GM21367 (cell line): Measurements from ENCODE around the gene EEF1A2.
"Not testable (repeated sequence)": the region's sequence is repeated elsewhere in the genome, so short reads cannot be mapped to it uniquely, and the experiment has no call there.

ENCODE experiments used
- ATAC-seq: cut with Tn5 transposase; IDR thresholded peaks from one replicate; pipeline ENCODE4 v1.9.1; 2021; ENCODE audit not compliant: unreplicated experiment

The EEF1A2 gene

GRCh38 chr20:63488315-63489251 is 10.3 kb downstream of the EEF1A2 start:
- no peak for ATAC-seq

GRCh38 chr20:63487781-63488241 is 11.1 kb downstream of the EEF1A2 start:
- no peak for ATAC-seq

- ATAC-seq: no peak
These were observed 11.6 kb downstream of the EEF1A2 start for GRCh38 chr20:63487116-63487764.

- ATAC-seq: no peak
These were observed 12.5 kb downstream of the EEF1A2 start for GRCh38 chr20:63486300-63486855.

GRCh38 chr20:63484651-63485403 is 14.1 kb downstream of the EEF1A2 start:
- ATAC-seq: no peak

GRCh38 chr20:63484236-63484635 is 14.6 kb downstream of the EEF1A2 start:
- no peak for ATAC-seq

- no peak for ATAC-seq
These were observed 15.0 kb downstream of the EEF1A2 start for GRCh38 chr20:63483834-63484233.

GRCh38 chr20:63482021-63482587 is 16.8 kb downstream of the EEF1A2 start:
- no peak for ATAC-seq

- no peak for ATAC-seq
These were observed 17.4 kb downstream of the EEF1A2 start for GRCh38 chr20:63481503-63481902.

- not testable (repeated sequence) for ATAC-seq
These were observed 19.0 kb downstream of the EEF1A2 start for GRCh38 chr20:63479695-63480419.

GRCh38 chr20:63478346-63479302 is 20.3 kb downstream of the EEF1A2 start:
- ATAC-seq: no peak

- no peak for ATAC-seq
These were observed 20.9 kb downstream of the EEF1A2 start for GRCh38 chr20:63477944-63478343.

GRCh38 chr20:63477061-63477616 is 21.7 kb downstream of the EEF1A2 start:
- ATAC-seq: no peak

GRCh38 chr20:63475209-63475608 is 23.7 kb downstream of the EEF1A2 start:
- no peak for ATAC-seq

GRCh38 chr20:63473555-63474449 is 25.1 kb downstream of the EEF1A2 start:
- no peak for ATAC-seq

- no peak for ATAC-seq
These were observed 26.0 kb downstream of the EEF1A2 start for GRCh38 chr20:63472862-63473390.
